Effector CD8-positive, alpha-beta T cell (primary cell): ENCODE data around the gene ANKMY1.
"Not testable (repeated sequence)": the region's sequence is repeated elsewhere in the genome, so short reads cannot be mapped to it uniquely, and the experiment has no call there.

Experiments
- DNase-seq: peaks from one replicate; lab custom pipeline; 2025; lab: John Stamatoyannopoulos, UW

ANKMY1 gene

DNA sequence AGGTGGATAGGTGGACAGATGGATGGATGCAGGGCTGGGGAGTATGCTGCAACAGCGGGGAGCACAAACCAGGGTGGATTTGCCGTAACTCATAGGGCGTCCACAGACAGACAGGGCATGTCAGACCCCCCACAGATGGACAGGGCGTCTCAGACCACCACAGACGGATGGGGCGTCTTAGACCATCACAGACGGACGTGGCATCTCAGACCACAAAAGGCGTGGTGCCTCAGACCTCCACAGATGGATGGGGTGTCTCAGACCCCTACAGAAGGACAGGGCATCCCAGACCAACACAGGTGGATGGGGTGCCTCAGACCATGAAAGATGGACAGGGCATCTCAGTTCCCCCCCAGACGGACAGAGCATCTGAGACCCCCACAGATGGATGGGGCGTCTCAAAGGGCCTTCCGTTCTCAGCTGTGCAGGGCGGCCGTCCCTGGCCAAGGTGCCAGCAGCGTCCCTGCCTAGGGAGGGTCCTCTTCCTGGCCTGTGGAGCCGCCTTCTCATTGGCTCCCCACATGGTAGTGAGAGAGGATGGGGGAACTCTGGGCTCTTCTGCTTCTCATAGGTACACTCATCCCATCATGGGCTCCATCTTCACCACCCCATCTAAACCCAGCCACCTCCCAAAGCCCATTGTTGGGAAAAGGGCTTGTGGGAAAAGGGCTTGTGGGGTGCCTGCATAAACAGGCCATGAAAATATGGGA lies 2.1 kb downstream of the ANKMY1 start:
- DNase-seq: no peak

- no peak for DNase-seq
Observed at GRCh38 chr2:240554767-240555493, 2.9 kb downstream of the ANKMY1 start.

- no peak for DNase-seq
Observed at GRCh38 chr2:240553956-240554480, 3.8 kb downstream of the ANKMY1 start.

- no peak for DNase-seq
Observed at GRCh38 chr2:240551811-240552210, 6.0 kb downstream of the ANKMY1 start.

- no peak for DNase-seq
Observed at GRCh38 chr2:240551288-240551687, 6.5 kb downstream of the ANKMY1 start.

GRCh38 chr2:240539906-240540305 lies 17.9 kb downstream of the ANKMY1 start:
- no peak for DNase-seq

- not testable (repeated sequence) for DNase-seq
Observed at GRCh38 chr2:240539101-240539500, 18.7 kb downstream of the ANKMY1 start.

- DNase-seq: no peak
Observed at GRCh38 chr2:240538031-240538780, 19.6 kb downstream of the ANKMY1 start.

DNA sequence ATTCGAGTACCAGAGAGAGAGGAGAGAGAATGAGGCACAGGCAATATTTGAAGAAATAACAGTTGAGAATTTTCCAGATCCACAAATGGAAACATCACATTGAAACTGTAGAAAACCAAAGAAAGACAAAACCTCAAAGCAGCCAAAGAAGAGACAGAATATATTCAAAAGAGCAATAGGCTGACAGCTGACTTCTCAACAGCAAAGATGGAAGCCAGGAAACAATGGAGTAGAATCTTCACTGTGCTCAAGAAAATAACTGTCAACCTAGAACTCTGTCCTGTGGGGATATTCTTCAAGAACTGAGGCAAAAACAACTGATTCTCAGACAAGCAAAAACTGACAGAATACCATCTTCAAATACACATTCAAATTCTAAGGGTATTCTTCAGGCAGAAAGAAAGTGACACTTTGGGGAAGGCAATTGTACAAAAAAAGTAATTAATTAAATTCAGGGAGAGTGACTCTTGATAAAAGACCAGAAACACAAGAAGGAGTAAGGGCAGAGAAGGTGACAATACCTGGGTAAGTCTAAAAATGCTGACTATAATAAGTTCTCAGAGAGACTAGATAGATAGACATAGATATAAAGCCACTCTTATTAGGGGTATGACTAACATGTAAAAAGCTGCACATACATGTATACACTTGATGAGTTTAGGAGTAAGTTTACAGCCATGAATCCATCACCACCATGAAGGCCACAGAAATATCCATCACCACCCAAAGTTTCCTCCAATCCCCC lies 25.6 kb downstream of the ANKMY1 start:
- DNase-seq: no peak

DNA sequence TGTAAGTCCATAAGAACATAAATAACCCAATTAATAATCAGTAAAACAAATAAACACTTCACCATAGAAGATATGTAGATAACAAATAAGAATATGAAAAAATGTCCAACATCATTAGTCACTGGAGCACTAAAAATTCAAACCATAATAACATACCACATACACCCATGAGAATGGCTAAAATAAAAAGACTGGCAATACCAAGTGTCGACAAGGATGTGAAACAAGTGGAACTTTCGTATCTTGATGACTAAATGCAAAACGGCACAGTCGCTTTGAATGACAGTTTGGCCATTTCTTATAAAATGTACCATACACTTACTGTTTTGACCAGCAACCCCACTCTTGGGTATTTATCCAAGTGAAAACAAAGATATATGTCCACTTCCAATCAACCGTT lies 26.8 kb downstream of the ANKMY1 start:
- DNase-seq: no peak

DNA sequence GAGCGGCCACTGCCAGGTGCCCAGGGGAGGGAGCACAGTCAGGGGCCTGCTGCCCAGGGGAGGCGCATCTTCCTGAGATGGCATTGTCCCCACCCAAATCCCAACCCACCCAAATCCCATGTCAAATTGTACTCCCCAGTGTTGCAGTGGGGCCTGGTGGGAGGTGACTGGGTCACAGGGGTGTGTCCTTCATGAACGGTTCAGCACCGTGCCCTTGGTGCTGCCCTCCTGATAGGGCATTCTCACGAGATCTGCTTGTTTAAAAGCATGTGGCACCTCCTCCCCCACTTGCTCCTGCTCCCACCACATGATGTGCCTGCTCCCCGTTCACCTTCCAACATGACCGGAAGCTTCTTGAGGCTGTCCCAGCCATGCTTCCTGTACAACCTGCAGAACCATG lies 27.6 kb downstream of the ANKMY1 start:
- DNase-seq: no peak

DNA sequence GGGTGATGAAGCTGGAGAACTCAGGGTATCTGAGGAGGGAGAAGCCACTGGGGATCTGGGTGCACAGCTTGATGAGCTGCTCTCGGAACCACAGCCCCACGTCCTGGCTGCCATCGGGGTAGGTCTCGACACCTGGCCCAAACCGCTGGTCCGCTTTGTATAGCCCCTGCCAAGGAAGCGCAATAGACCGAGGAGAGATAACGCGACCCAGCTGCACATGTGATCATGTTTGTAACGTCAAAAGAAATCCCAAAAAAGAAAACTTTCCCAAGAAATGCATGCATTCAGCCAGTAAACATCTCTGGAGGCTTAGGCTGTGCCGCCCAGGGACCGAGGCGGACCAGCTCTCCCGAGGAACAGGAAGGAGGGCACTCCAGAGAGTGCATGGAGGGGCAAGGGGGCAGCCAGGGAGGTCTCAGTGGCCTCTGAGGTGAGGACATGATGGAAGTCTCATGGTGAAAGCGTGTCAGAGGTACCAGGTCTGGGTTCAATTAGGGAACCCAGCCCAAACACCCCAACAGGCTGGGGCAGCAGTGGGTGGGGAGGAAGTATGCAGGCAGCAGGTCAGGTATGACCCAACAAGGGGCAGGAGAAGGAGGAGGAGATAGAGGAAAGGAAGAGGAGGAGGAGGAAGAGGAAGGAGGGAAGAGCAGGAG lies 28.3 kb downstream of the ANKMY1 start:
- no peak for DNase-seq

DNA sequence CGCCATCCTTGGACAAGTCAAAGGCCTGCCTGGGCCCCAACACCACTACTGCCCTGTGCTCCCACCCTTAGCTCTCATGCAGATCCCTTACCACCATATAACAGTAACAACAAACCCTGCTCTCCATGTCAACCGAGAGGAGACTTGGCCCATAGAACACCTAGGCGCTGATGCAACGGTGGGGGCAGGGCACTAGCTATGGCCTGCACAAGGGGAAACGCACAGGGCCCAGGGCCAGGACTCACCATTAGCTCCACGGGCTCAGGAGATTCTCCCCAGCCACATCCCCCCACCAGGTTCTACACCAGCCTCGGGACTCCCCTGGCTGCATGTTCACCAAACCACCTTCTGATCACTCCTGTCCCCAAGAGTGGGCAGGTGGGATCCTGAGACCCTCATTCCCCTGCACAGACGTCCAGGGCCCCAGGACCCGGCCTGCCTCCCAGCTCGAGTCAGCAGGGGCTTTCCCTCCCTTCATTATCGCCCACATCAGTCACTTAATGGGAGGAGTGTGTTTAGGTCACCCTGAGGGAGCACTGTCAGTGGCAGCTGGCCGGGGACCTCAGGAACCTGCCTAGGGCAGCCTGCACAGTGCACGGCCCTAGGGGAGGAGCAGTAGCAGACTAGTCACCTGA lies 29.3 kb downstream of the ANKMY1 start:
- no peak for DNase-seq

GRCh38 chr2:240527153-240527750 lies 30.5 kb downstream of the ANKMY1 start:
- DNase-seq: no peak

GRCh38 chr2:240526521-240526920 lies 31.3 kb downstream of the ANKMY1 start:
- DNase-seq: no peak

DNA sequence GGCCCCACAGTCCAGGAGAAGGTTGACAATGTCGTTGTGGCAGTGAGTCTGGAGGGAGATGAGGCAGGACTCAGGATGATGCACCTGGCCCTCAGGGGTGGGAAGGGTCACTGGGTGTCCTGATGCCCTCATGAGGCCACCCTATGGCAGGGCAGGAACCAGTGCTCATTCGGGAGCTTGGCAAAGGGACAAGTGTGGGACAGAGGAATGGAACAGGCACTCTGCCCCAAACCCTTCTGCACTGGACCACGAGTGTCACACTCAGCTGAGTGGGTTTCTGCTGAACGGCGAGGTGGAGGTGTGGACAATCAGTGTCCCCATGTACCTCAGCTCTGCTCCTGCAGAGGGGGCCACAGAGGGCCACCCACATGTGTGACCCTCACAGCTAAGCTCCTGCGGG lies 32.0 kb downstream of the ANKMY1 start:
- no peak for DNase-seq

DNA sequence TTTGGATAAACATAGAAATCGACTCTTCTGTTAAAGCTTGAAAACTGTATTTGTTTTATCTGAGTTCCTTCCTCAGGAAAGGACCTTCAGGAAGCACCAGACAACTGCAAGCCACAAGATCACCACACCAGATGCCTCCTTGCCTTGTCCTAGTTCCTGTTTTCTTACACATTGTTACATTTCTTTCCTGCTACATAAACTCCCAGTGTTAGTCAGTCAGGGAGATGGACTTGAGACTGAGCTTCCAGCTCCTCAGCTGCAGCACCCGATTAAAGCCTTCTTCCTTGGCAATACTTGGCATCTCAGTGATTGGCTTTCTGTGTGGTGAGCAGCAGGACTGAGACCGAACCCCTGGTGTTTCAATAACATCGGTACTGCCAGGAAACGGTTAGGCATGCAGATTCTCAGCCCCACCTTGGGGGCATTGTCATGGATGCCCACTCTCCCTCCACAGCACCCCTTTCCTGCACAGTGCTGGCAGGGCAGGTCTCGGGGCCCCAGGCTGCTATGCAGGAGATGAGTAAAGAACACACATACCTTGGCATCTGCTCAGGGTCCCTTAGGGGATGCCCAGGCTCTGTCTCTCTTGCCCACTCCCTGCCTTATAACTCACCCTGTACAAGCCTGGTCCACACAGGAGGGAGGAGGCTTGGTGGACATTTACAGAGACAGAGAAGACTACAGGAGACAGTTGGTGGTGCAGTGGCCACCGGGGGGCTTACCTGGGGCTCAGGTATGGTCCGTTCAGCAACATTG lies 32.6 kb downstream of the ANKMY1 start:
- DNase-seq: no peak

DNA sequence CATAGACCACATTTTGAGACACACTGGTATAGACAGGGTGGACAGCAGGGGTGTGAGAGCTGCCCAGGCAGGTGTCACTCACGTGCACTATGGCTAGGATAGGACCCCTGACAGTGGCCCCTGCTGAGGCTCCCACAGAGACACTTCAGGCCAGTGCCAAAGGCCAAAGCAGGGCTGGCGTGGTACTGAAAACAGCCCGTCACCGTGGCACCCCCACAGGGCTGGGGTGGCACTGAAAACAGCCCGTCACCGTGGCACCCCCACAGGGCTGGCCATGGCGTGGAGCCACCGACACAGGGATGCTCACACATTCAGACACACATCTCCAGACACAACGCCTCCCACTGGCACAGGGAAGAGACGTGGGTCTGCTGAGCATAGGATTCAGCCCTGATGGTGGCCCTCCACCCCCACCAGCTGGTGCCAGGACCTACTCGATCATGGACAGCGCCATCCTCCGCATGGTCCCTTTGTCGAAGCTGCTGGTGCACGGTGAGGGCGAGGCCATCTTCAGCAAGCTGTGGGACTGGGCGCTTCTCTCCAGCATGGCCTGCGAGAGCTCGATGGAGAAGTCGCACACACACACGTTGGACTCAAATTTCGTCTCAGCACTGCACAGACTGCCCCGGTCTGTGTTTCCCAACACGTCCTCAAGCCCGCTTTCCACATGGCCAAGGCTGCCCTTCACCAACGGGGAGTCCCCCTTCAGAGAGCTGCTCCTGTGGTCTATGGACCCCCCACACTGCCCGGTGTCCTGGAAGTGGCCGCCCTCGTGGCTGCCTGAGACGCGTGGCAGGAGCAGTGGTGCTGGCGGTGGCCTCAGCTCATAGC lies 34.1 kb downstream of the ANKMY1 start:
- DNase-seq: no peak

DNA sequence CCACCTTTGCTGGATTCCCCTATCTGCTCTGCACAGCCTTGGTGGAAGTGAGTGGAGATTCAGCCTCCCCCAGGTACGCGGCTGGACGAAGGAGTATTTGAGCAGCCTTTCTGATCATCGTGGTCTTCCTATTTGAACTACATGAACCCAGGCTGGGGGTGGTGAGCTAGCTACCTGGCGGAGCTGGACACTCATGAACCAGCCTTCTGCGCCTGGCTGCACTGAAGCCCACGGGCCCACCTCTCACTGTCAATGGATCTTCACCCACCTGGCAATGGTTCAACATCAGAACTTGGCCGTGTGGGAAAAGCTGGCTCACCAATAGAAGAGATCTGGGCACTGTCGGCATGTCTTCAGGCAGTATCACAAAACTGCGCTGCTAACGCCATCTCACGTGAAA lies 35.4 kb downstream of the ANKMY1 start:
- no peak for DNase-seq
